Measurements from ENCODE around the gene PNMA5.

DNA sequence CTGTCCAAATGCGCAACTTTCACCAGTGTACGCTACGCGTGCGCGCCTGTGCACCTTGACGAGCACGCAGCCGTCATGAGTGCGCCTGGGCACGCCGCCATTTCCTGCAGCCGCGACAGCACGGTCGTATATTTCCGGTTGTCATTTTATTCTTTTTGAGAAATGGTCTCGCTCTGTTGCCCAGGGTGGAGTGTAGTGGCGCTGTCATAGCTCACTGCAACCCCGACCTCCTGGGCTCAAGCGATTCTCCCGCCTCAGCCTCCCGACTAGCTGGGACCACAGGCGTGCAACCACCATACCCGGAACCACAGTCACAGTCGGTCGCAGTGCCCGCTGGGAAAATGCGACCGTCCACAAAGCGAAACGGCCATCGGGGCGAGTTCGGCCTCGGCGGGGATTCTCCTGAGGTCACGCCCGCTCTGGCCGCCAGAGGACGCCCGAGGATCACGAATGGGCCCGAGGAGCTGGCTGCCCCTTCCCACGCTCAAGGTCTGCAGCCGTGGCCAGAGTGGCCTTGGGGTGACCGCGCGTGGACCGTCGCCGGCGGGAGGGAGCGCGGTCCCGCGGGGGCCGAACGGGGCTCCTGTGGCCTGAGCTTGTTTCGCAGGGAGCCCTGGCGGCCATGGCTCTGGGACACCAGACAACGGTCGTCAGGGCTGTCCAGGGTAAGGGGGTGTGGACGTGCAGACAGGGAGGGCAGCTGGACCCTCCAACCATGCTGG, 38.6 kb upstream of the PNMA5 start:
- TF ChIP-seq CTCF (IDR thresholded peaks at IDR 0.05) (peak; percentile 61 to 93 (median 78)), POLR2A (IDR thresholded peaks at IDR 0.05) (no peak)
